Stimulated activated CD8-positive, alpha-beta memory T cell treated with anti-CD3 and anti-CD28 coated beads, Interleukin-4, amount 100 ng/mL, for 1 hour (primary cell): Measurements from ENCODE around the gene SERPINA3.
"Not testable (repeated sequence)": the region's sequence is repeated elsewhere in the genome, so short reads cannot be mapped to it uniquely, and the experiment has no call there.

Experiments
- DNase-seq, 2 donors: peaks; one replicate each; pipeline ENCODE4 v3.0.0-alpha.2; 2020; ENCODE audit warnings: low read depth in 2 of 2, low spot score in 1 of 2

SERPINA3 gene

DNA sequence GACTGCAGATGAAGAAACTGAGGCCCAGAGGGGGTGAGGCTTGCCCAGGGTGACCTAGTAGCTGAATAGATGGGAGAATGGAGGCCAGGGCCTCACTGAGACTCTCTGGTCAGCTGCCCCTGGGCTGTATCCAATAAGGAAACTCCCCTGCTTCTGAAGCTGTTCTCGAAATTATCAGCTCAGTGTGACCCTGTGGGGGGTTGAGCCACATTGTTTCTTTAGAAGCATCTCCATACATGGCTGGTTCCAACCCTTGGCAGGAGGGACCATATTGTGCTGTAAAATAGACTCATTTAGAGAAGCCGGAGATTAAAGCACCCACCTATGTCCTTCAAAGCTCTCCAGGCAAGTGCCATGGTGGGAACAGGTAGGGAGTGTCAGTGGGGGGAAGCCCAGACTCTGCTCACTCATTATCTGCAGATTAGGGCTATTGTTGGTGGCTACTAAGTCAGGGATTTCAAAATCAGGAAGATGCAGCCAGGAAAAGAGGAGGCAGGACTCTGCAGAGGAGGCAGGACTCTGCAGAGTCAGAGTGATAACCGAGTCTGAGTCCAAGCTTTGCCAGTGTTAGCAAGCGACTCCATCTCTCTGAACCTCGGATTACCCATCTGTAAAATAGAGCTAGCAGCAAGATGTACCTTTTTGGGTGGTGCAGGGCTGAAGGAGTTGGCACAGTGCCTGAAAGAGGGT lies 27.5 kb upstream of the SERPINA3 start:
- no peak for DNase-seq

DNA sequence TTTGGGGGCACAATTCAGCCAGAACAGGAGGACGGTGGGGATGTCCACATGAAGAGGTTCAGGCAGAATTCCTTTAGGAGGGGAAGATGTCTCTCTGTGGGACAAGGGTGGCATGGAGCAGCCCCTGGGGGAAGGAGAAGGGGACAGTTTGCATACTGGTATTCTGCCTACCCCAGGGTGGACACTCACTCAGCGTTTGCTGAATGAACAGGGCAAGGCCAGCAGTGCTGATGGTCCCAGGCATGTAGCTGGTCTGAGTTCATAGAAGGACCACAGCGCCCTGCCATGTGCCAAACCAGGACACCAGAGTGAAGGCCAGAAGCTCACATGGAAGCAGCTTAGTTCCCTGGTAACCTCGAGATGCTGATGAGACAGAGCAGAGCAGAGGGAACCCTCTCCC lies 25.6 kb upstream of the SERPINA3 start:
- no peak for DNase-seq

DNA sequence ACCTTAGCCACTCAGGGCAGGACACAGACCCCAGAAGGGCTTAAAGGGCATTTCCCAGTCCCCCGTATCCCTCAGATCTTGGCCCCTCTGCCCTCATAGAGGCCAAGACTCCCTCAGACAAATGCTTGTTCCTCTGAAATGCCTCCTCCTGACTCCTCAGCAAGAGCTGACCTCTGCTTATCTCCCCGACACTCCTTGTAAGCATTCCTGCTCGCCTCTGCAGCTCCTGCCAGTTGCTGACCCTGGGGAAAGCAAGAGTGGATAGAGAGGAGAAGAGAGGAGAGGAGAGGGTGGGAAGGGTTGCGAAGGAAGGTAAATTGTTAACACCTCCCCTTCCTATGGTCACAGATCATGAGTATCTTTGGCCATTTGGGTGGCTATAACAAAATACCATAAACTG lies 23.9 kb upstream of the SERPINA3 start:
- DNase-seq = no peak

DNA sequence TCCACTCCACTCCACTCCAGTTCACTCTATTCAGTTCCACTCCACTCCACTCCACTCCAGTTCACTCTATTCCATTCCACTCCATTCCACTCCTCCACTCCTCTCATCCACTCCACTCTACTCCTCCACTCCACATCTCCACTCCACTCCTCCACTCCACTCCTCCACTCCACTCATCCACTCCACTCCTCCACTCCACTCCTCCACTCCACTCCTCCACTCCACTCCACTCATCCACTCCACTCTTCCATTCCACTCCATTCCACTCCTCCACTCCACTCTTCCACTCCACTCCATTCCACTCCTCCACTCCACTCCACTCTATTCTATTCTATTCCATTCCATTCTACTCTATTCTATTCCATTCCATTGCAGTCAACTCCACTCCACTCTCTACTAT lies 21.1 kb upstream of the SERPINA3 start:
- no peak for DNase-seq

DNA sequence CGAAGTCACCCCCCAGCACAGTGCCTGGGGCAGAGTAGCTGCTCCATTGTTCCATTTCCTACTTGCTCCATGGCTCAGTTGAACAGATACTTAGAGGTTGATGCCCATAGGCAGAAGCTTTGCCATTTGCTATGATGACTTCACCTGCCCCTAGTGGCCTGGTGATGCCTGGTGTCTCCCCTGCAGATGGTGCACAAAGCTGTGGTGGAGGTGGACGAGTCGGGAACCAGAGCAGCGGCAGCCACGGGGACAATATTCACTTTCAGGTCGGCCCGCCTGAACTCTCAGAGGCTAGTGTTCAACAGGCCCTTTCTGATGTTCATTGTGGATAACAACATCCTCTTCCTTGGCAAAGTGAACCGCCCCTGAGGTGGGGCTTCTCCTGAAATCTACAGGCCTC lies 20.3 kb upstream of the SERPINA3 start:
- DNase-seq = no peak

DNA sequence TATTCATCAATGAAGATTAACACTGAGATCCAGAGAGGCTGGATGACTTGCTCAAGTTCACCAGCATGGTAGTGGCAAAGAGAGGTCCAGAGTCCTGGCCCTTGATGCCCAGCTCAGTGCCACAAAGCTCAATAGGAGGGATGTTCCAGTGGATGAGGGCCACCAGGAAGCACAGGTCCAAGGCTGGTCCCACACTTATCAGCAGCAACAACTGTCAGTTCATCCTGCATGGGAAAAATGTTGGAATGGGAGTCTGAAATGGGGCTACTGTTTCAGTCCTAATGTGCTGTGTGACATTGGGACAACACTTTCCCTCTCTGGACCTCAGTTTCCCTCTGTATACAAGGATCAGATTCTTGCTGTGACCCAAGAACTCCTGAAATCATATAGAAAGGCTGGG lies 19.7 kb upstream of the SERPINA3 start:
- DNase-seq = no peak

DNA sequence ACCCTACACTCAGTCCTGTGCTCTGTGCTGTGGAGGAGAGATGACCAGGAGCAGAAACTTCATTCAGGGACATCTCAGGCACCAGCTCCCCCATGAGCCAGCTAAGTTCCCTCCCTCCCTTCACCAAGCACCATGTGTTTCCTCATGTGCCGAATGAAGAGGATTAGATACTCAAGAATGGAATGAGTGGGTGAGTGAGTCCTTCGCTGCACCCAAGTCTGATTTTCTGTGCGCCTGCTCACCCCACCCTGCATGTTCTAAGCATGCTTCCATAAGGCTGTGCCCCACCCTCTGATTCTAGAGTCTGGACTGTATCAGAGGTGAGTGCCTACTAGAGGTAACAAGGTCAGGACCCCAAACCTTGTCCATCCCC lies 18.8 kb upstream of the SERPINA3 start:
- DNase-seq = no peak

DNA sequence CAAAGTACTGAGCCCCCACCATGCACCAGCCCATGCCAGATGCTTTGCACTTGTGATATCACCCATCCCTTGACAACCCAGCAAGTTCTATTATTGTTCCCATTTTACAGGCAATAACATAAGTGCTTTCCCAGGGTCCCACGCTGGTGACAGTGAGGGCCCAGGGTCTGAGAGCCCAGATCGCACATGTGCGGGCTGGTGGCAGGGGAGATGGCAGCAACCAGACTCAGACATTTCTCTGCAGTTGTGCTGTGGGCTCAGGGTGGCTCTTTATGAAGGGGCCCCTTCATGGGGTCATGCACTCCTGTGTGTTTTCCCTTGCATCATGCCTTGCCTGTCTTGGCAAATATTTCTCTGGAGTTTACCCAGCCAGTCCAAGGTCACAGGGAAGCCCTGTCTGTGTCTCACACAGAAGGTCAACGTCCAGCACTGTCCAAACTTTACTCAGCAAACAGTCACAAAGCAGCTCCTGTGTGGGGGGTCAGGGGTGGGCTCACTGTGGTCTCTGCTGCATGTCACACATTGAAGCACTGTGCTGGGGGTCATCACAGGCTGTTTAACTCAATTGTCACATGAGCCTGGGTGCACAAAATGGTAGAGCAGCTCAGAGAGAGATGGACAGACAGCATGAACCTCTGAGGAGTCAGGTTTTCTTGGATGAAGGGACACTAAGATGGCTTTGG lies 18.3 kb upstream of the SERPINA3 start:
- DNase-seq = no peak

DNA sequence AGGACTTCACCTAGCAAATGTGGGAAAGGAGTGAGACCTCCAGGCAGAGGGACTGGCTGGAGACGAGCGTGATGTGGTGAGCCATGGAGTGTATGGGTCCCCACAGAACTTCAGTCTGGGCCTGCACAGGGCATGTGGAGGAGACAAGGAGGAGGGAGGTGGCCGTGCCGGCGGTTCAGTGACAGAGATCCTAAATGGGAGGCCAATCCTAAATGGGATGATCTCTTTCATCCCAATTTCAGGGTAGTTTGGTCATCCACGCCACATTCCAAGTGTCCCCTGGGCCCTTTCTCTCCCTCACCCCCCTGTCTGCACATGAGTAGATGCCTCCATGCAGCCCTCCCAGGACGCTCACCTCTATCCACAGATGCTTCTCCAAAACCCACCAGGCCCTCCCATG lies 17.8 kb upstream of the SERPINA3 start:
- no peak for DNase-seq

DNA sequence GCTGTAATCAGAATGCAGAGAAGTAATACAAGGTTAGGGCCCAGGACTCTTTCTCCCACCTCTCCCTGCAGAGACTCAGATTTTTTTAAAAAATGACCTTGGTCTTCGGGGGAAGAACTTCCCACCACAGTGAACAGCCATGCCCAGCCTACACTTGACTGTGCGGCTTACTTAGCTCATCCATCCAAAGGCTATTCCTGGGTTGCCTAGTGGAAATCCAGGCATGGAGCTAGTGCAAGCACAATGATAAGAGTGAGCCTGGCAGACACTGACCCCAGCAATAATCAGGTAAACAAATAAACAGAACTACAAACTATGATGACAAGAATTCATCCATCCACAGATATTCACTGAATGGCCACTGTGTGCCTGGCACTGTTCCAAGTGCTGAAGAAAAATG lies 16.3 kb upstream of the SERPINA3 start:
- DNase-seq = no peak

DNA sequence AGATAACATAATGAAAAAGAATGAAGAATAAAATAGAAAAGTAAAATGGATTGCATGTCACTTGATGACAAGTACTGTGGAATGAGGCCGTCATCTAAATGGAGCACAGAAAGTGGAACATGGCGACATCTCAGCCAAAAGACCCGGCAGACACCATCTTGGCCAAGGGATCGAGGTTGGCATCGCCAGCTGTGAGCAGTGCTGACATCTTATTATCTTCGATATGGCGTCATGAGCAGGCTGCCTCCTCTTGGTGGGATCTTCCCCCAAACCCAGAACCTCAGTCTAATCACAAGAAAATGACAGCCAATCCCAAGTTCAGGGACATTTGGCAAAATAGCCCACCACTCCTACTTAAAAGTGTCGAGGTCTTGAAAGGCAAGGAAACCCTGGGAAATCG lies 15.8 kb upstream of the SERPINA3 start:
- DNase-seq = no peak

DNA sequence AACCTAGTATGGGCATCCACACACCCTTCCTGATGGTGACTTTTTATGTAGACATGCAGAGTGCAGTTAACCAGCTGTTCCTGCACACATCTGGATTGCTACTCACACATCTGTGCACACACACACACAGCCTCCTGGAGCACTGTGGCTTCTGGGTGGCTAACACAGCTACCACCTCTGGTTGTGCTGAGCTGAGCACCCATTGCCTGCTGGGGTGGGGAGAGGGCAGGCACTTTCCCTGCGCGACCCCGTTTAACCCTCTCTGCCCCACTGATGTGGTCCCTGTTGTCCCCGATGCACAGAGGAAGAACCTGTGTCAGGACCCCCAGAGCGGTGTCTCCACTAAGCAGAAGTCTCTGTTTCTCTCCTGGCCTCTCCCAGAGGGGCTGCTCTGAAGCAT lies 14.4 kb upstream of the SERPINA3 start:
- DNase-seq = no peak

DNA sequence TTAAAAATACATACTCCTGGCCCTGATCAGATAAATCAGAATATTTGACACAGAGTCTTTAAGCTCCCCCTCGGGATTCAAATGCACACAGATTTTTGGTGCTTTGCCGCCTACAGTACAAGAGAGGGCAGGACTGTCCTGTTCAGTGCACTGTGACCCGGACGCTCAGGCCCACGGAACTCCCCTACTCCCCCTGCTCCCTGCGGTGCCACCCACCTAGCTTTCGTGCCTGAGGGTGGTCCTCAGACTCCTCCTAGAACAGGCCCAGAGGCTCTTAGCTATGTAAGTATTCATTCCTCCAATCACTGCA lies 13.7 kb upstream of the SERPINA3 start:
- DNase-seq = no peak

DNA sequence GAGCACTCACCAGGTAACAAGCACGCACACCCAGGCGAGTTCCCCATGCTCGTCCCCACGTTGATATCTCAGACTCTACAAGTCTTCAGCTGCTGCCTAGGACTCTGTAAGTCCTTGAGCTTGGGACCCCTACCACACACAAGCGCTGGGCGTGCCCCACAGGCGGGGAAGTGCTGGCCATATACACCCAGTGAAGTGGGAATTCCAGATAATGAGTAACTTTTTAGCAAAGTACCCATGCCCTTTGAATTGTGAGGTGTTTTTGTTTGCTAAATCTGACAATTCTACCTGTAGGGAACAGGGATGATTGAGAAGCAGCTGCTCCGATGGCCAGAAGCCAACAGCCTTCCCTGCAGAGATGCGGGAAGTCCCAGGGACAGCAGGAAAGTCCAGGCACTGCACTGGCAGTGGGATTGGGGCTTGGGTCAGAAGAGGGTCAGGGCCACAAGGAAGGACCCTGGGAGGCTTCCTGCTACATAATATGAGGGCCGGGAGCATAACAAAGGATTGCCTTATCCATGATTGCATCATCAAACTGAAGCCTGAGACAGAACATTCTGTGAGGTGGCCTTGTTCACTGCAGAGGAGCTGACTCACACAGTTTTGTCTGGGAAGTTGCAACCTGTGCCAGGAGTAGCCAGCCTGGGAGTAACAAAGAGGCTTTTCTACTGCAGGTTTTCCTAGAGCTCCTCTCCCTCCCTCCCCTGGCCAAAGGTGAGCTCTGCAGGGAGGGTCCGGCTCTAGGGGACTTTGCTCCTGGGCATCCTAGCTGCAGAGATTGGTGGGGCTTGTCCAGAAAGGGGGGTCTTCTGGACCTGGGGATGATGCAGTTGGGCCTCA lies 13.2 kb upstream of the SERPINA3 start:
- DNase-seq = no peak

DNA sequence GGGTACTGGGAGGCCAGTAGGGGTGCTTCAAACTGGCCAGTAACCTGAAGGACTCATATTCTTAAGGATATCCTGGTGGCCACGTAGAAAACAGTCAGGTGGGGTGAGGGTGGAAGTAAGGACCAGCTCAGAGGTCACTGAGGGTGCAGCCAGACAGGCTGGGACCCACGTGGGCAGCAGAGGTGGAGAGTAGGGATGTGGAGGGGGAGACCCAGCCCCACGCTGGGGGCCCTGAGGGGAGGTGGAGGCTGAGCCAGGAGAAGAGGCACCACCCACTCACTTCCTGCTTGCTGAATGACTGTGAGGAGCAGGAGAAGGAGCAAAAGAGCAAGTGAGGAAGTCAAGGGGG lies 12.6 kb upstream of the SERPINA3 start:
- DNase-seq = no peak

DNA sequence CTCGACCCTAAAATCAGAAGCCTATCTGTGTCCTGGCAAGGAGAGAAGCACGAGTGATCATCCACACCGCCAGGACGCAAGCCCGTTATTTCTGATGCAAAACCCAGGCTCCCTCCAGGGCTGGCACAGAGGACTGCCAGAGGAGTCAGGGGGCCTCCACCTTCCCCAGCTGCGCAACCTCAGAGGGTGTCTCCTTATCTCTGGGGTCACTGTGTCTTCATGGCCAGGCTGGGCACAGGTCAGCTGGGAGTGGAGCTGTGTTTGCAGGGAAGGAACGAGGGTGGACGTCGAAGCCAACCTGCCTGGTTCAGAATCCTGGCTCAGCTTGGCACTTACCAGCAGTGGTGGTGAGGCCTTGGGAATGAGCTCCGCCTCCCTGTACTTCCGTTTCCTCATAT lies 12.0 kb upstream of the SERPINA3 start:
- no peak for DNase-seq

DNA sequence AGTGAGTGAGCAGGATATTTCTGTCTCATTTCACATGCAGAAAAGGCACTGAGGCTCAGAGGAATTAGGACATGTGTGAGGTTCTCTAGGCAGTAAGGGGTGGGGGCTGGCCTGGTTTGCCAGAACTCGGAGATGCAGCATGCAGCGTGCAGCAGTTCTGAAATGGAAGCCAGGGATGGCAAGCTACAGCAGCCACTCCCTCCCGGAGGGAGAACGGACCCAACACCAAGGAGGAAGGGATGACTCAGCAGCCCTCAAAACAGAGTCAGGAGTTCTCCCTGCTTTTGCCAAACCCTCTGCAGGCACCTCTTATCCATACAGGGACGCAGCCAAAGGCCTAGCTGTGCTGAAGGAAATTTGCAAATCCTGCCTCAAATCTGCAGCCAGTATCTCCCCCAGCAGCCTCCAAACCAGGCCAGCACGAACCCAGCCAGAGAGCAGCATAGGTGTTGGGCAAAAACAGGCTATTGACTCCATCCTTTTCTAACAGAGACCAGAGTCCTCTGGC lies 10.3 kb upstream of the SERPINA3 start:
- DNase-seq = no peak

DNA sequence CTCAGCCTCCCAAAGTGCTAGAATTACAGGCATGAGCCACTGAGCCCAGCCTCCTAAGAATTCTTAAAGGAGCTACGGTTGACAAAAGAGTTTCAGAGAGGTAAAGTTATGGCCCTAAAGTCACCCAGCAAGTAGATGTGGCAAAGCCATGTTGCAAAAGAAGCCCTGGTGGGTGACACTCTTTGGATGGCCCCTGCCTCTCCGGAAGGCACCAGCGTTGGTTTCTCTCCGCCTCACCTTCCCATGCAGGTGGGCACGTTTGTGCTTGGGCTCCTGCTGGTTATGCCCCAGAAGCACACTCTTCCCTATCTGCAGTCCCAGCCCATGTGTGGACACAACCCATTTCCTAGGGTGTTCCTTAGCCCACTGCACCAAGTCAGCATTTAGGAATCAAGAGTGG lies 9.5 kb upstream of the SERPINA3 start:
- DNase-seq = no peak

DNA sequence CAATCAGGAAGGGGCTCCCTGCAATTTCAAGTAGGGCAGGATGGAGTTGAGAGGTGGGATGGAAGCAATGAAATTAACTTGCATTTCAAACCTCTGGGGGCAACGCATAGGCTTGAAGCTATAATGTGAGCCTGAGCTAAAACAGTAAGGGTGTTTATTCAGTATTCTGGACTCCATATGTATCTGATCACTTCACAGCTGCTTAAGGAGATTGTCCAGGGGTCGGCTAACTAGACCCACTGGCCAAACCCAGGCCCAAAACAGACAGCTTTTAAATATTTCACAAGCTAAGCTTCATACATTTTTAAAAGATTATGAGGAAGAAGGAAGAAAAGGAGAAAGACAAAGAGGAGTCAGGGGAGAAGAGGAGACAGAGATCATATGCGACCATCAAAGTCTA lies 6.8 kb upstream of the SERPINA3 start:
- DNase-seq = no peak

DNA sequence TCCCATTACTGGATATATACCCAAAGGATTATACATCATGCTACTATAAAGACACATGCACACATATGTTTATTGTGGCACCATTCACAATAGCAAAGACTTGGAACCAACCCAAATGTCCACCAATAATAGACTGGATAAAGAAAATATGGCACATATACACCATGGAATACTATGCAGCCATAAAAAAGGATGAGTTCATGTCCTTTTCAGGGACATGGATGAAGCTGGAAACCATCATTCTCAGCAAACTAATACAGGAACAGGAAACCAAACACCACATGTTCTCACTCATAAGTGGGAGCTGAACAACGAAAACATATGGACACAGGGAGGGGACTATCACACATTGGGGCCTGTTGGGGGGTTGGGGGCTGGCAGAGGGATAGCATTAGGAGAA lies 3.2 kb upstream of the SERPINA3 start:
- not testable (repeated sequence) for DNase-seq

DNA sequence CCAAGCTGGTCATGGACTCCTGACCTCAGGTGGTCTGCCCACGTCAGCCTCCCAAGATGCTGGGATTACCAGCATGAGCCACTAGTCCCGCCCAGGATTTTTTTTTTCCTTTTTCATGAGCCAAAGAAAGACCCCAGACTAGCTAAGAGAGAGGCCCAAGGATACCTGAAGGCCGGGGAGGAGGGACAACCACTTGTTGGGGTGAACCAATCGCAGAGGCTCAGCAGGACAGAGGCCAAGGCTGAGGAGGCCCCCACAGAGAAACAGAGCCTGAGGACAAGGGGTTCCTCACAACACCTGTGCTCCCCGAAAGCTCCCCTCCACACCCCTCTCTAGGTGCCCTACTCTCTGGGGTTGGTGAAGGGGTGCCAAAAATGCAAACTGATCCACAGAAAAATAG lies 1.0 kb upstream of the SERPINA3 start:
- DNase-seq = no peak
